Jurkat, Clone E6-1 (cell line): ENCODE measurements around the gene ZNF625. TPM values are rescaled to one million over a fixed set of nuclear protein-coding genes. Genes with fewer than 3 reads are reported as not detected.
A peak's percentile ranks its signal among the peaks of the same experiment; 100 is the strongest.

Experiments
- DNase-seq: peaks from one replicate; pipeline ENCODE4 v3.0.0-alpha.2; 2011; ENCODE audit warnings: low read depth, low spot score
- H3K4me3 ChIP-seq: 2 replicates; pipeline ENCODE4 v1.5.1; 2011; ENCODE audit warnings: mild to moderate bottlenecking, low read length, control low read depth, moderate library complexity
- polyA plus RNA-seq: library from polyadenylated mRNA; unstranded; fragments of >200 nt; gene quantifications from one replicate; pipeline ENCODE4 v1.2.1, GENCODE V29; 2012; ENCODE audit warnings: missing spikeins; ENCODE audit not compliant: insufficient read length, insufficient read depth

ZNF625 gene
- not detected for polyA plus RNA-seq

- no peak for DNase-seq
- no peak within 1 kb of the TSS for H3K4me3 ChIP-seq
Measured at GRCh38 chr19:12156223-12157058, at the start of gene ZNF625. Gene ZNF625 (minus strand): TSS chr19:12156734. CDS start chr19:12156558, 176 bp downstream.

- no peak for DNase-seq
- H3K4me3 ChIP-seq = no peak overlapping the region
Measured at GRCh38 chr19:12205296-12205695, 48.8 kb upstream of the ZNF625 start.

GRCh38 chr19:12202250-12202649, 45.7 kb upstream of the ZNF625 start:
- no peak for DNase-seq
- H3K4me3 ChIP-seq = no peak overlapping the region

GRCh38 chr19:12199757-12200419, 43.4 kb upstream of the ZNF625 start:
- no peak overlapping the region for H3K4me3 ChIP-seq
- DNase-seq = no peak

- DNase-seq = no peak
- no peak overlapping the region for H3K4me3 ChIP-seq
Measured at GRCh38 chr19:12198136-12198535, 41.6 kb upstream of the ZNF625 start.

GRCh38 chr19:12194827-12195731, 38.5 kb upstream of the ZNF625 start:
- H3K4me3 ChIP-seq = no peak overlapping the region

GRCh38 chr19:12187625-12188024, 31.1 kb upstream of the ZNF625 start:
- H3K4me3 ChIP-seq = no peak overlapping the region

More at GRCh38 chr19:12194827-12195731, 38.5 kb upstream of the ZNF625 start:
- DNase-seq = no peak

GRCh38 chr19:12180377-12180776, 23.8 kb upstream of the ZNF625 start:
- no peak overlapping the region for H3K4me3 ChIP-seq
- DNase-seq = no peak

More at GRCh38 chr19:12187625-12188024, 31.1 kb upstream of the ZNF625 start:
- DNase-seq = no peak

GRCh38 chr19:12166626-12167025, 10.1 kb upstream of the ZNF625 start:
- DNase-seq = no peak
- no peak overlapping the region for H3K4me3 ChIP-seq

GRCh38 chr19:12163826-12164225, 7.3 kb upstream of the ZNF625 start:
- DNase-seq = no peak
- H3K4me3 ChIP-seq = peak overlapping the region; percentile 92

- DNase-seq = peak; percentile 95
- H3K4me3 ChIP-seq = peak within 1 kb of the TSS; percentile 92
Measured at GRCh38 chr19:12162882-12163806, 6.6 kb upstream of the ZNF625 start, which contains the start of gene ZNF136. Gene ZNF136 (plus strand): TSS chr19:12163096. CDS start chr19:12163204, 108 bp downstream.

GRCh38 chr19:12162513-12162881, 6.0 kb upstream of the ZNF625 start:
- H3K4me3 ChIP-seq = peak overlapping the region; percentile 92
- DNase-seq = no peak

- H3K4me3 ChIP-seq = no peak overlapping the region
- no peak for DNase-seq
Measured at GRCh38 chr19:12159773-12160414, 3.4 kb upstream of the ZNF625 start.

- no peak overlapping the region for H3K4me3 ChIP-seq
- no peak for DNase-seq
Measured at GRCh38 chr19:12155324-12155860, 1.1 kb downstream of the ZNF625 start.

GRCh38 chr19:12145348-12145747, 11.2 kb downstream of the ZNF625 start:
- no peak overlapping the region for H3K4me3 ChIP-seq
- DNase-seq = no peak

- H3K4me3 ChIP-seq = no peak overlapping the region
- no peak for DNase-seq
Measured at GRCh38 chr19:12141405-12141736, 15.2 kb downstream of the ZNF625 start.

GRCh38 chr19:12140545-12141404, 15.8 kb downstream of the ZNF625 start:
- peak; percentile 85 for DNase-seq
- peak overlapping the region; percentile 79 for H3K4me3 ChIP-seq
